Stimulated activated CD8-positive, alpha-beta memory T cell treated with anti-CD3 and anti-CD28 coated beads, Interleukin-15, amount 100 ng/mL, for 24 hours (primary cell): Measurements from ENCODE around the gene SLC25A30.
"Not testable (repeated sequence)": the region's sequence is repeated elsewhere in the genome, so short reads cannot be mapped to it uniquely, and the experiment has no call there.

Experiments used
- DNase-seq: peaks from one replicate; pipeline ENCODE4 v3.0.0-alpha.2; 2020; ENCODE audit warnings: low read depth

SLC25A30 gene

DNA sequence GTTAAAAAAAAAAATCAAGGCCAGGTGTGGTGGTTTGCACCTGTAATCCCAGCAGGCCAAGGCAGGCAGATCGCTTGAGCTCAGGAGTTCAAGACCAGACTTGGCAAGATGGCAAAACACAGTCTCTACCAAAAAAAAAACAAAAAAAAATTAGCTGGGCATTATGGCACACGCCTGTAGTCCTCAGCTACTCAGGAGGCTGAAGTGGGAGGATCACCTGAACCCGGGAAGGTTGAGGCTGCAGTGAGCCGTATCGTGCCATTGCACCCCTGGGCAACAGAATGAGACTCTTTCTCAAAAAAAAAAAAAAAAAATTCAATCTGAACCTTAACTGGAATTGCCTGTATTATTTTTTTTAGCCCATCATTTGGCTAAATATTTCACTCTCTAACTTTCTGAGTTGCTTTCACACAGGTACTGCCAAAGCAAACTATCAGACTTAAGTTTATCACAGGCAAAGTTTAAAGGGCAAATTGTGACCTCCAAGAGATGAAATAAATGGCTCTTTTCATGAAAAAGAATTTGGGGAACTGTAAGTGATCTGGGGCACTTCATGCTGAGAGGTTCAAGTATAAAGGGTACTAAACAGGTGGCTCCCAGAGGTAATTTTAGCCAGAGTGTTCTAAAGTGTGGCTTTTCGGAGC is 14.7 kb upstream of the SLC25A30 start:
- no peak for DNase-seq

DNA sequence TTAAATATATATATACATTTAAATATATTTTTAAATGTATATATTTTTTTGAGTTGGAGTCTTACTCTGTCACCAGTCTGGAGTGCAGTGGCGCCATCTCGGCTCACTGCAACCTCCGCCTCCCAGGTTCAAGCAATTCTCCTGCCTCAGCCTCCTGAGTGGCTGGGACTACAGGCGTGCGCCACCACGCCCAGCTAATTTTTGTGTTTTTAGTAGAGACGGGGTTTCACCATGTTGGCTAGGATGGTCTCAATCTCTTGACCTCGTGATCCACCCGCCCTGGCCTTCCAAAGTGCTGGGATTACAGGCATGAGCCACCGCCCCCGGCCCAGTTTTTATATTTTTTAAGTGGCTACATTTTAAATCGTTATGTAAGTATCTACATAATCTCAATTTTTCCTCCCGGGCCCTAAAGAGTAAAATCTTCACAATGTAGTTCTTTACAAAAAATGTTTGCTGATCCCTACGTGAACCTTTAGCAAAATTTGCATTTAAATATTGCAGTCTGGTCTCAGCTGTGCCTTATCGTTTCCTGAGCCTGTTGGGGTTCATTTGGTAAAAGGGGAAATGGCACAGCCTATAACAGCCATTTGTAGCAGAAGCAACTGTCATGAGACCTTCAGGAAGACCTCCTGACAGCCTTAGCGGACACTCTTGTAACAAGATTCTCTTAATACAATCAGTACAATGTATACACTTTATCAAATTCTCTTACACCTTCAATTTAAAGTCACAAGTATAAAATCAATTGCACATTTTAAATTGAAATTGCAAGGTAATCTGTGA is 8.1 kb upstream of the SLC25A30 start:
- not testable (repeated sequence) for DNase-seq

DNA sequence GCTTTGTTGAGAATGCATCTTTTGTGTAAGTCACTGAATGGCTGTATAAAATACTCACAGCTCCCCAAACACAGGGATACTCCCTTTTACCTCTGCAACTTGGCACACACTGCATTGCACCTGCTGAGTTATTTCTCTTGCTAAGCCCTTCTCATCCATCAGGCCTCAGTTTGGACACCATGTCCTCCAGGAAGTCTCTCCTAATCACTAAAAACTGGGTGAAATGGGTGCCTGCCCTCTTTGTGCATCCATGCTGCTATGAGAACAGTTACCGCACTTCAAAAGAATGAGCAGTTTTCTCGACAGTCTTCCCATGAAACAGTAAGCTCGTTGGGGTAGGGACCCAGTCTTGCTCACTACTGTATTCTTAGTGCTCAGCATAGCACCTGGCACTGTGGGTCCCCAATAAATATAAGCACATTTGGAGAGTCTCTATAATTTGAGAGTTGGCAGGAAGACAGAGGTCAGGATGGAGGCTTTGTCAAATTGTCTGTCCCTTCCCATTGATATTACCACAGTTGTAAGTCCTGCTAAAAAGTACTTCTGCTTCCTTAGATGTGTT is 4.6 kb upstream of the SLC25A30 start:
- no peak for DNase-seq

DNA sequence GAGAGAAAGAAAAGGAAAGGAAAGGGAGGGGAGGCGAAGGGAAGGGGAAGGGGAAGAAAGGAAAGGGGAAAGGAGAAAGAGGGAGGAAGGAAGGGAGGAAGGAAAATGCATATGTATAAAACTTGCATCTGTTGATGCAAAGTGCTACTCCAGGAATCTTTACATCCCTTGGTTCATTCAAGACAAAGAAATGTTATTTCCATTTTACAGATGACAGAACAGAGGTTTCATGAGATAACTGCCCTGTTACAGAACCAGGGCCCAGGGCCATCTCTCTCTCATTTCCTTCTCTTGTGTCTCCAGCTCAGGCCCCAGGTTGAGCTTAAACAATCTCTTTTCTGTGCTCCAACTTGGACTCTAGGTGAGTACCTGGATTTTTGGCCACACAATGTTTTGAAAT is 1.8 kb upstream of the SLC25A30 start:
- no peak for DNase-seq

DNA sequence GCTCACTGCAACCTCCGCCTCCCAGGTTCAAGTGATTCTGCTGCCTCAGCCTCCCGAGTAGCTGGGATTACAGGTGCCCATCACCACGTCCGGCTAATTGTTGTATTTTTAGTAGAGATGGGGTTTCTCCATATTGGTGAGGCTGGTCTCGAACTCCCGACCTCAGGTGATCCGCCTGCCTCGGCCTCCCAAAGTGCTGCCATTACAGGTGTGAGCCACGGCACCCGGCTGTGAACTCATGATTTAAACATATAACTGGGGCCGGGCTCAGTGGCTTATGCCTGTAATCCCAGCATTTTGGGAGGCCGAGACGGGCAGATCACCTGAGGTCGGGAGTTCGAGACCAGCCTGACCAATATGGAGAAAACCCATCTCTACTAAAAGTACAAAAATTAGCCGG is 1.2 kb upstream of the SLC25A30 start:
- DNase-seq: not testable (repeated sequence)

DNA sequence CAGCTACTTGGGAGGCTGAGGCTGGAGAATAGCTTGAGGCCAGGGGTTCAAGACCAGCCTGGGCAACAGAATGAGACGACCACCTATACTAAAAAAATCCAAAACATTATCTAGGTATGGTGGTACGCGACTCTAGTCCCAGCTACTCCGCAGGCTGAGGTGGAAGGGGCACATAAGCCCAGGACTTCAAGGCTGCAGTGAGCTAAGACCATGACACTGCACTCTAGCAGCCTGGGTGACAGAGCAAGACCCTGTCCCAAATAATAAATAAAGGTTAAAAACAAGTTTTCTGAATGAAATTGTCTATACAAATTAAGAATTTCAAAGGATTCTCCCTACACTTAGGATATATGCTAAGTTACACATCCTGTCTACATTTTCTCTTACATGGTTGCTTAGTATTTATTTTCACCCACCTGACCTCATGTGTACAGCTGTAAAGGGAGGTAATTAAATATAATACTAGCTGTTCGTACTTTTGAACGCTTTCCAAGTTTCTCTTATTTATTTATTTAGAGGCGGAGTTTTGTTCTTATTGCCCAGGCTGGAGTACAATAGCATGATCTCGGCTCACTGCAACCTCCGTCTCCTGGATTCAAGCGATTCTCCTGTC is 1.6 kb downstream of the SLC25A30 start:
- no peak for DNase-seq

DNA sequence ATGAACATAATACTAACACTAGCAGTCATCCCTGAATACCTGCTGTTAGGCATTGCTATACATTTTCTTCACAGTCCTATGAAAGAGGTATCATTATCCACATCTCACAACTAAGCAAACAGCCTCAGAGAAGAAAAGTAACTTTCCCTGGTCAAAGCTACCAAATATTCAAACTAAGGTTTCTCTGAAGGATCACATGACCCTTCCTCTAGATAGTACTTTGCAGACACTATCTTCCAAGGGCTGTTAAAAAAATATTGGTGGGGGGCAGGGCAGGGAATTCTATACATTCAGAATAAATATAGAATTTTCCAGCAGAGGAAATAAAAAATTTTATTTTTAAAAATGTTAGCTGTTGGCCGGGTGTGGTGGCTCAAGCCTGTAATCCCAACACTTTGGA is 3.1 kb downstream of the SLC25A30 start:
- DNase-seq: no peak

DNA sequence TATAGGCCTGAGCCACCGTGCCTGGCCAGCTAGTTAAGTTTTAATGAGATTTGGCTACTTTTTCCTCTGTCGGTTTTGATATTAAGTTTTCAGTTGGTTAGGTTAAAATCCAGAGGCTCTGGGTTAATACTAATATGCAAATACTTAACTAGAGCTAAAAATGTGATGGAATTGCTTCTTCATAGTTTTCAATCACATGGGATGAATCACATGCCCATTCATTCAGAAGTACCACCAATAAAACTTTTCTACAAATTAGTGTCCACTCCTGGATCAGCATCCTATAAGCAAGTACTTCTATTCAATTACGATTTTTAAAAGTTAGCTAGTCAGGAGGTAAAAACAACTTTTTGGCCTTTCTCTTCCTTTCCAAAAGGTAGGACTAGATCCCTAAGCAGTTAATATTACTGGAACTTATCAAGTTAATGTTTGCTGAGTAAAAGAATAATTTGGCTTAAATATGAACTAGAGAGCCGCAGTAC is 4.3 kb downstream of the SLC25A30 start:
- no peak for DNase-seq

DNA sequence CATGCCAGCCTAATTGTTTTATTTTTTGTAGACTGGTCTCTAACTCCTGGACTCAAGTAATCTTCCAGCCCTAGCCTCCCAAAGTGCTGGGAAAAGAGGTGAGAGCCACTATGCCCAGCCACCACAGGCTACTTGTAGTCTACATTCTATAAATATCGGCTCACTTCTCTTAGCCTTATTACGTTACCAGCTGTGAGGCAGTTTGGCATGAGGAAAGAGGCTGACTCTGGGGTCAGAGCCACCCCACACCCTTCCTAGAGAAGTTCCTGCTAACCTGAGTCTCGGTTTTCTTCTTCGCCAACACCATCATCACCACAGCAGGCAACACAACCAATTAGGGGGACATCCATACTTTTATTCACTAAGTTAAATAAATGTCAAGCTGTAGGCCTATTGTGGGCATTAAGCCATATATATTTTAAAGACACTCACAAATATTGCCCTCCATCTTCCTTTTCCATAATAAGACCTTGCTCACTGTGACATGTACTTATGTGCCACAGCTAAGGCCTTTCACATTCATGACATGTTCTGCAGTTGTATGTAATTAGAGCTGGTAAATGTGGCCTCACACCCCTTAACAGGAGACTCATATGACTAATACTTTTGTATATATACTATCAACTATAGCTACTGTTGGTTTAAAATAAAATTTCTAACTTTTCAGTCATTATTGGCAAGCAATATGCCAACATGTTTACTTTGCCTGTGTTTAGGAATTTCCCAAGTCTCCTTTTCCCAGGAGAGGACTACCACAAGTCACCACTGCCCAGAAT is 5.7 kb downstream of the SLC25A30 start:
- DNase-seq: no peak

DNA sequence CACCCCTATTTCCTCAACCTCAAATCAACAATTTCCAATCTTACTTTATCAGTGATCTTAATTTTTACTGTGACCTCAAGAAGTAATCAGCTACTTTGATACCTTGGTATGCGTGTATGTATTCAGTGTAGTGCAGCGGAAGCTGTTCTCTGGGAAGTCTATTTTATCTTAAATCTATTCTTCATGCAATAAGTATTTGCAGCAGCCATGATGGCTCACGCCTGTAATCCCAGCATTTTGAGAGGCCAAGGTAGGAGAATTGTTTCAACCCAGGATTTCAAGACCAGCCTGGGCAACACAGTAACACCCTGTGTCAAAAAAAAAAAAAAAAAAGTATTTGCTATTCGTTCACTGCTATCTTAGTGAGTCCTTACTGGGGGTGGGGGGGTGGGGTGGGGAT is 6.5 kb downstream of the SLC25A30 start:
- no peak for DNase-seq

DNA sequence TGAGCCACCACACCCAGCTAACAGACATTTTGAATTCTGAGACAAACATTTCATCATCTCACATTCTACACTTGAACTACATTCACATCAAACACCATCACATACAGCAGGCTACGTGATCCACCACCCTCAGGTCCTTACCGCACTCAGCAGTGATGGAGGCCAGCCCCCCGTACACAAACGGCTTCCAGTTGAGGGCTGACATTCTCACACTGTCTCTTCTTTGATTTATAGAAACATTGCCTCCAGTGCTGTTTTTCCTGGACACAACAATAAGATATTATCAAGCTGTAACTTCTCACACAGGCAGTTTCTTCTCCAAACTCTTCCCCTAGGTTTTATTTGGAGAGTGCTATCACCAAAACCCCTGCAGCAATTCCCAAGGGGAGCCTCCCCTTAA is 7.0 kb downstream of the SLC25A30 start:
- DNase-seq: no peak

DNA sequence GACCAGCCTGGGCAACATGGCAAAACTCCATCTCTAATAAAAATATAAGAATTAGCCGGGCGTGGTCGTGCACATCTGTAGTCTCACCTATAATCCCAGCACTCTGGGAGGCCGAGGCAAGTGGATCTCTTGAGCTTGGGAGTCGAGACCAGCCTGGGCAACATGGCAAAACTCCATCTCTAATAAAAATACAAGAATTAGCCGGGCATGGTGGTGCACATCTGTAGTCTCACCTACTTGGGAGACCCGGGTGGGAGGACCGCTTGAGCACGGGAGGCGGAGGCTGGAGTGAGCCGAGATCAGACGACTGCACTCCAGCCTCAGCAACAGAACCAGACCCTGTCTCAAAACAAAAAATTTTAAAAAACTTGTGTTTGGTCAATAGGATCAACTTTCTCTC is 7.7 kb downstream of the SLC25A30 start:
- DNase-seq: no peak

DNA sequence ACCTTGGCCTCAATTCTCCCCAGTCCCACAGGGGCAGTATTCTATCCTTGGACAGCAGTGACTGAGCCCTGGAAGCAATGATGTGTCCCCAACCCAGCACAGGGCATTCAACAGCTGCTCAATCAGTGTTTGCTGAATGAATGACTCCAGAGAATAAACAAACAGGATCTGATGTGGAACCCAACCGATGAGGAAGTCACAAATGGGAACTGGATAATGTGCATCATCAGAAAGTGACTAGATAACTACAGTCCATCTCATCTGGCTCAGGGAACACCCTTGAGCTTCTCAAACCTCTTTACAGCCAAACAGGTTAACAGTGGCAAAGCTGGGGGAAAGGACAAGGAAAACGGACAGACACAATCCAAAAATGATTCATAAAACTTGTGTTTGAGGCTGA is 8.2 kb downstream of the SLC25A30 start:
- no peak for DNase-seq

DNA sequence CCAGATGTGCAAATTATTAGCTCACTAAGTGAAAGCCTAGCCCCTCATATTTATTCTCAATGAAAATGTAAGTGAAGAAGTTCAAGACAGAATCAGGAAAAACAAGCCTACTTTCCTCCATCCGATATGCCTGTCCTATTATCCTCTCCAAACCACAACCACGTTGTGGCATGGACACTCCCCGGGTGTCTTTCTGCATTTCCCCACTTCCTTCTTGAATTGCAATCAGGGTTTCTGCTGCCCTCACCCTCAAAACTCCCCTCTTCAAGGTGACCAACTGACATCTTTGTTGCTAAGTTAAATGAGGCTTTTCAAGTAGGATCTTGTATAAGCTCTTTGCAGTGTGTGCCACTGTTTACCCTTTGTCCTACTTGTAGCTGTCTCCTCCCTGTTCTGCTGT is 11.8 kb downstream of the SLC25A30 start:
- no peak for DNase-seq

DNA sequence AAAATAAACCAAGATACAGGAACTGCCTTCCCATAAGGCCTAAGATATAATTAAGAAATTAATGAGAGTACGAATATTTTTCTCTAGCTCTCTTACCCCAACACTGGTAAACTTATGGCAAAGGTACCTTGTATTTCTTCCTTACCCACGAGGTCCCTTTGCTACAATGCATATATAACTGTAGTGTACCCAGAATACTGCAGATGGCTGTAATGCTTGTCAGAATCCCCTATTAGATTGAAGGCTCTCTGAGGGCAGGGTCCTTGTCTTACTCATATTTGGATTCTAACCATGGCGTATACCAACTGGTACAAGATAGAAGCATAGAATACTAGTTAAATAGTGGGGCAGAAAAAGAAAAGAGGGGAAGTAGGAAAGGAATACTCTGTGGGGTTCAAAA is 15.1 kb downstream of the SLC25A30 start:
- no peak for DNase-seq

DNA sequence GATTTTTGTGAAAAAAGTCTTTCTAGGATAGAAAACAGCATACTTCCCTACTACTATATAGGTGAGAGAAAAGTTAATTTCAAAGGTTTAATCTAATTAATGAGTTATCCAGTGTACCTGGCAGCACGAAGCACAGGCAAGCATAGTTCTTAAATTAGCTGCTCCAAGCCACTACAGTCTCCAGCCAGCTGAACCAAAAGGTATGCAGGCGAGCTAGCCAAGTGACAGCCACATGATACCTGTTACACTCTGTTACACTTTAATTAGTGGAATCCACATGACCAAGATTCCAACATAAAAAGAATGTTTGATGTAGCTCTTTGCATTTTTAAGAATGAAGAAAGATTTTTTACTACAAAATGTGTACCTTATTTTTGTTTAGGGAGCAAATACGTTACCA is 15.5 kb downstream of the SLC25A30 start:
- no peak for DNase-seq

DNA sequence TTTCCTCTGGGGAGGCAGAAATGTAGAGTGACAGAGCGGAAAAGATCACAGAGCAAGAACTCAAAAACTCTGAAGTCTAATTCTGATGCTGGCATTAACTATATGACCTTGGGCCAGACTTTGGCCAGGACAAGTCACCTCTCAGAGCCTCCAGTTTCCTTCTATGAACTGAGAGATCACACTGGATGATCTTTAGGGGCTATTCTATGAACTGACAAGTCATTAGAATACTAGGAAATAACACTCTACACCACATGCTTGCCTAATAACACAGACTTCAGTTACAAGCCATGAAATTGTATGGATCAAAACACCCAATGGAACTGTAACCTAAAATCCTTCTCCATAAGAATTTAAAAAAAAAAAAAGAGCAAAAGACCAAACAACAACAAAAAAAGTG is 16.9 kb downstream of the SLC25A30 start:
- DNase-seq: no peak

DNA sequence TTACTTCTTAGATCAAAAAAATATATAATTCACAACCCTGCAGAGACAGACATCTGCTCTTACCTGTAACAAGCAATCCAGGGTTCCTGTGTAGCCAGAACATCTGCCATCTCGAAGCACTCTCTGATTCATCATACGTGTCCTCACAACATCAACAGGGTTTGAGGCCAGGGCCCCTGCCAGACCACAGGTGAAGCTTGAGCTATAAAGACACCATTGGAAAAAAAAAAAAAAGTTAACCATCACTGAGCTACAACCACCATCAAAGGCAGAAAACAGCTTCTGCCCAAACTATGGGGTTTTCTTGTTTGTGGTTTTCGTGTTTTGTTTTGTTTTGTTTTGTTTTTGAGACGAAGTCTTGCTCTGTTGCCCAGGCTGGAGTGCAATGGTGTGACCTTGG is 19.3 kb downstream of the SLC25A30 start:
- no peak for DNase-seq

DNA sequence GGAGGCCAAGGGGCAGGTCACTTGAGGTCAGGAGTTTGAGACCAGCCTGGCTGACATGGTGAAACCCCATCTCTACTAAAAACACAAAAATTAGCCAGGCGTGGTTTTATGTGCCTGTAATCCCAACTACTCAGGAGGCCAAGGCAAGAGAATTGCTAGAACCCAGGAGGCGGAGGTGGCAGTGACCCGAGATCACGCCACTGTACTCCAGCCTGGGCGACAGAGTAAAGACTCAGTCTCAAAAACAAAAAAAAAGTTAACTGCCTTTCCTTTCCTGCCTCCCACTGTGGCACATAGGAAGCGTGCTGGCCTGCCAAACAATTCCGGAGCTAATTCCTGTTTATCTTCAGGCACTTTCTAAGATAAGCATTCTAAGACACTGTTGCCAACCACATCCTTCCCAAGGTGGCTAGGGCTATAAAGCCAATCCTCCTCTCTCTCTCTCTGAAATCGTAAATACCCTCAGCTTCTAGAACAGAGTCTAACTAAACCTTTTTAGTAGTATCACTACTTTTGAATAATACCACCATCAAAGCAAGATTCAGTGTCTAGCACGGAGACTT is 21.6 kb downstream of the SLC25A30 start:
- DNase-seq: no peak

DNA sequence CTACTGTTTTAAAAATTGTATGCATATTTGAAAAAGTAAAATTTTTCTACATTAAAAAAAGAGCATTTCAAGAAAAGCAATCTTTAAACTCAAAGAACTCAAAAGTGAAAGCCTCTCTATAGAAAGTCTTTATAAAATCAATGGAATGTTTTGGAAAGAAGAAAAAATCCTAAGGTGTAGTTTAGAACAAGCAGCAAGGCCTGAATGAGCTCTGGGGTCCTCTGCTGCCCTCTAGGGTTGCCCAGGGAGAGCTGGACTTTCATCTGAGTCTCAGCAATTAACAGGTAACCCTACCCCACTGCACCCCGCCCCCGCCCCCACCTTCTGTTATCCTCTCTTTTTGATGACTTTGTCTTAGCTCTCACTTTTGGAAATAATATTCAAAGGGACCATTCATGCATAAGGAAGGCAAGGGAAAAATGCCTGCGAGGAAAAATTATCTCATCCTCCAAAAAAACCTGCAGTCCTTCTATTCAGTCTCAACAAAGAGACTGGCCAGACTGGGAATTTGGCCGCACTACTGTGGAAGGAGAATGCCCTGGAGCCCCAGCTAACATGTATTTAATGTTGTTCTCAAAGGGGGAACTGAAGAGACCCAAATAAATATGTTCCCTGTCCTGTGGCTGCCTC is 24.1 kb downstream of the SLC25A30 start:
- DNase-seq: no peak

DNA sequence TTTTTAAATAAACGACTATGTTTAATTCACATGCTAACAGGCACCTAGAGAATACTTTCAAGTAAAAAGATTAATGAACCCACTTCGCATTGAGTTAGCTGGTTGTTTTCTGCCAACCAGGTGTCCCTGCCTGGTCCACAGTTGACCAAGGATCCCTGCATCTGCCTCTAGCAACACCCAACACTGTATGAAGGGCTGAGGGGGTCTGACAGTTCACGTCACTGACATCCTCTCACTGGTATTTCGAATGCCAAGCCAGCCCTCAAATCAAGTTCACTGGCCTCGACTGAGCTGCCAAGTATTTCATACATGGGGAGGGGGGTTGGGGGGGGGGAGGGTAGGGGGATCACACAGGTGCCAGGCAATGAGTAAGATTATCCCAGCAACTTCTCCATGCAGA is 25.4 kb downstream of the SLC25A30 start:
- DNase-seq: no peak
